Measurements from ENCODE around the gene ART5.

- TF ChIP-seq ARID4B (CRISPR knock-in tag; IDR thresholded peaks at IDR 0.05; ENCODE audit: borderline replicate concordance): no peak
- no peak for TF ChIP-seq CTCF (IDR thresholded peaks at IDR 0.05)
- no peak for TF ChIP-seq SOX15 (CRISPR knock-in tag; IDR thresholded peaks at IDR 0.05)
- TF ChIP-seq CREM (CRISPR knock-in tag; IDR thresholded peaks at IDR 0.05): no peak
- TF ChIP-seq FOXP4 (CRISPR knock-in tag; IDR thresholded peaks at IDR 0.05): no peak
- no peak for TF ChIP-seq ZNF671 (CRISPR knock-in tag; IDR thresholded peaks at IDR 0.05)
- TF ChIP-seq CBFB (CRISPR knock-in tag; IDR thresholded peaks at IDR 0.05; ENCODE audit: low read depth): no peak
- no peak for TF ChIP-seq ZNF317 (CRISPR knock-in tag; IDR thresholded peaks at IDR 0.05; ENCODE audit: borderline replicate concordance, low read depth)
- no peak for TF ChIP-seq FOXJ3 (CRISPR knock-in tag; IDR thresholded peaks at IDR 0.05; ENCODE audit: borderline replicate concordance)
- no peak for TF ChIP-seq NR1H2 (CRISPR knock-in tag; IDR thresholded peaks at IDR 0.05)
- no peak for TF ChIP-seq ELF4 (CRISPR knock-in tag; IDR thresholded peaks at IDR 0.05; ENCODE audit: low read depth)
- TF ChIP-seq PRDM15 (CRISPR knock-in tag; IDR thresholded peaks at IDR 0.05): no peak
Observed at GRCh38 chr11:3610846-3611245, 30.9 kb downstream of the ART5 start.
